ENCODE data around the gene ZNF518B.

ZNF518B gene

GRCh38 chr4:10482913-10483312, 25.7 kb upstream of the ZNF518B start:
- no peak for DNase-seq (ENCODE audit: insufficient read length)
- no peak for FAIRE-seq
- no peak for TF ChIP-seq POLR2AphosphoS5 (IDR thresholded peaks at IDR 0.05; ENCODE audit: low read depth, low read length)
- no peak for TF ChIP-seq TAF1 (IDR thresholded peaks at IDR 0.05; ENCODE audit: borderline replicate concordance, low read depth, low read length)
- no peak for TF ChIP-seq POLR2A (IDR thresholded peaks at IDR 0.05; ENCODE audit: low read depth, low read length)

DNA sequence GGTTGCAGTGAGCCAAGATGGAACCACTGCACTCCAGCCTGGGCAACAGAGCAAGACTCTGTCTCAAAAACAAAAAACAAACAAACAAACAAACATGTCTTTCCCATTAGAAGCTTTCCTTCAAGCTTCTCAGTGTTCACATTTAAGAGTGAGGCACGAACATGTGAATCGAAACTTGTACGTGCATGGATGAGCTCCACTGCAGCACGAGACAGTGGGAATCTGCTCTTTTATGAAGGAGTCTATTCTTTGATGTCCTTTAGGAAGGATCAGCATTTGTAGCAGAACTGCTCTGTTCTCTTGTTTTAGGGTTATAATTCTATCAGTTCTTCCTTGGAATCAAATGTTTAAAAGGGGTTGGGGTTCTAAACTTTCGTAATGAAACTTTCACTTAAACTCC, 23.4 kb upstream of the ZNF518B start:
- FAIRE-seq (no peak), DNase-seq (ENCODE audit: insufficient read length) (no peak)
- no peak for TF ChIP-seq POLR2A (IDR thresholded peaks at IDR 0.05; ENCODE audit: low read depth, low read length)
- no peak for TF ChIP-seq TAF1 (IDR thresholded peaks at IDR 0.05; ENCODE audit: borderline replicate concordance, low read depth, low read length)
- TF ChIP-seq POLR2AphosphoS5 (IDR thresholded peaks at IDR 0.05; ENCODE audit: low read depth, low read length): no peak

- TF ChIP-seq POLR2A (IDR thresholded peaks at IDR 0.05; ENCODE audit: low read depth, low read length) (no peak), POLR2AphosphoS5 (IDR thresholded peaks at IDR 0.05; ENCODE audit: low read depth, low read length) (no peak)
- no peak for FAIRE-seq
- DNase-seq (ENCODE audit: insufficient read length): no peak
Observed at GRCh38 chr4:10478621-10479020, 21.4 kb upstream of the ZNF518B start.

- TF ChIP-seq POLR2A (IDR thresholded peaks at IDR 0.05; ENCODE audit: low read depth, low read length): no peak
- TF ChIP-seq TAF1 (IDR thresholded peaks at IDR 0.05; ENCODE audit: borderline replicate concordance, low read depth, low read length): no peak
- no peak for TF ChIP-seq POLR2AphosphoS5 (IDR thresholded peaks at IDR 0.05; ENCODE audit: low read depth, low read length)
- FAIRE-seq (no peak), DNase-seq (ENCODE audit: insufficient read length) (no peak)
Observed at GRCh38 chr4:10470505-10470904, 13.3 kb upstream of the ZNF518B start.

DNA sequence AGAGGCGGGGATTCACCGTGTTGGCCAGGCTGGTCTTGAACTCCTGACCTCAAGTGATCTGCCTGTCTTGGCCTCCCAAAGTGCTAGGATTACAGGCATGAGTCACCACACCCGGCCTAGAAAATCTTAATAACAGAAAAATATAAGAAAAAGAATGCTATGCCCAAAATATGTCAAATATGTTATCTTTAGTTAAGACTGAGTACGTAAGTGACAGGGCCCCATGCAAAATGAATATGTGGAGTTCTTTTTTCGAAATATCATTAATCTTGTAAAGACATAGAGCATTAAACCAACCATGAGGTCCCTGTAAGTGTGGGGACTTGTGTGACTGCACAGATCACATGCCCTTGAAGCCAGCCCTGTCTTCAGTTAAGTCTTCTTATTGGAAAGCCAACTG, 8.9 kb upstream of the ZNF518B start:
- FAIRE-seq (no peak), DNase-seq (ENCODE audit: insufficient read length) (no peak)
- TF ChIP-seq TAF1 (IDR thresholded peaks at IDR 0.05; ENCODE audit: borderline replicate concordance, low read depth, low read length): no peak
- no peak for TF ChIP-seq POLR2AphosphoS5 (IDR thresholded peaks at IDR 0.05; ENCODE audit: low read depth, low read length)
- TF ChIP-seq POLR2A (IDR thresholded peaks at IDR 0.05; ENCODE audit: low read depth, low read length): no peak

GRCh38 chr4:10462876-10463275, 5.7 kb upstream of the ZNF518B start:
- DNase-seq (ENCODE audit: insufficient read length) (no peak), FAIRE-seq (no peak)
- TF ChIP-seq POLR2AphosphoS5 (IDR thresholded peaks at IDR 0.05; ENCODE audit: low read depth, low read length) (no peak), POLR2A (IDR thresholded peaks at IDR 0.05; ENCODE audit: low read depth, low read length) (no peak), TAF1 (IDR thresholded peaks at IDR 0.05; ENCODE audit: borderline replicate concordance, low read depth, low read length) (no peak)

- FAIRE-seq (no peak), DNase-seq (ENCODE audit: insufficient read length) (no peak)
- TF ChIP-seq POLR2AphosphoS5 (IDR thresholded peaks at IDR 0.05; ENCODE audit: low read depth, low read length) (no peak), POLR2A (IDR thresholded peaks at IDR 0.05; ENCODE audit: low read depth, low read length) (no peak), TAF1 (IDR thresholded peaks at IDR 0.05; ENCODE audit: borderline replicate concordance, low read depth, low read length) (no peak)
Observed at GRCh38 chr4:10461850-10462400, 4.7 kb upstream of the ZNF518B start.

- DNase-seq (ENCODE audit: insufficient read length): peak; percentile 81
- no peak for TF ChIP-seq POLR2A (IDR thresholded peaks at IDR 0.05; ENCODE audit: low read depth, low read length)
- no peak for TF ChIP-seq POLR2AphosphoS5 (IDR thresholded peaks at IDR 0.05; ENCODE audit: low read depth, low read length)
- no peak for TF ChIP-seq TAF1 (IDR thresholded peaks at IDR 0.05; ENCODE audit: borderline replicate concordance, low read depth, low read length)
- FAIRE-seq: peak; percentile 81
Observed at GRCh38 chr4:10461091-10461849, 4.0 kb upstream of the ZNF518B start.

GRCh38 chr4:10460313-10461047, 3.3 kb upstream of the ZNF518B start:
- no peak for DNase-seq (ENCODE audit: insufficient read length)
- no peak for TF ChIP-seq POLR2AphosphoS5 (IDR thresholded peaks at IDR 0.05; ENCODE audit: low read depth, low read length)
- no peak for FAIRE-seq

- FAIRE-seq (no peak), DNase-seq (ENCODE audit: insufficient read length) (no peak)
Observed at GRCh38 chr4:10459305-10459704, 2.1 kb upstream of the ZNF518B start.

GRCh38 chr4:10458177-10458576, 951 bp upstream of the ZNF518B start:
- DNase-seq (ENCODE audit: insufficient read length): no peak
- TF ChIP-seq POLR2A (IDR thresholded peaks at IDR 0.05; ENCODE audit: low read depth, low read length) (no peak), POLR2AphosphoS5 (IDR thresholded peaks at IDR 0.05; ENCODE audit: low read depth, low read length) (no peak), TAF1 (IDR thresholded peaks at IDR 0.05; ENCODE audit: borderline replicate concordance, low read depth, low read length) (no peak)
- FAIRE-seq: no peak

More at GRCh38 chr4:10459305-10459704, 2.1 kb upstream of the ZNF518B start:
- no peak for TF ChIP-seq POLR2A (IDR thresholded peaks at IDR 0.05; ENCODE audit: low read depth, low read length)
- no peak for TF ChIP-seq POLR2AphosphoS5 (IDR thresholded peaks at IDR 0.05; ENCODE audit: low read depth, low read length)
- no peak for TF ChIP-seq TAF1 (IDR thresholded peaks at IDR 0.05; ENCODE audit: borderline replicate concordance, low read depth, low read length)
